HG03095 (cell line): ENCODE data around the gene LCOR.

Experiments used
- ATAC-seq: cut with Tn5 transposase; IDR thresholded peaks from one replicate; pipeline ENCODE4 v1.9.1; 2021; ENCODE audit warnings: moderate library complexity; ENCODE audit not compliant: unreplicated experiment

LCOR gene

GRCh38 chr10:96889415-96890171, 57.5 kb downstream of the LCOR start:
- ATAC-seq: no peak

DNA sequence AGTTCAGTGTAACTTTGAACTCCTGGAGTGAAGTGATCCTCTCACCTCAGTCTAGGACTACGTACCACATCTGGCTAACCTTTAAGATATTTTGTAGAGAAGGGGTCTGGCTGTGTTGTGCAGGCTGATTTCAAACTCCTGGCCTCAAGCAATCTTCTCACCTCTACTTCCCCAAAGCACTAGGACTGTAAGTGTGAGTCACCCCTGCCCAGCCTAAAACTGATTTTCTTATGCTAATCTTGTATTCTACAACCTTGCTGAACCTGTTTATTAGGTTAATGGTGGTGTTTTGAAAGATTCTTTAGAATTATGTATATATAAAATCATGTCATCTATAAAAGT, 58.0 kb downstream of the LCOR start:
- no peak for ATAC-seq

GRCh38 chr10:96890580-96890979, 58.5 kb downstream of the LCOR start:
- no peak for ATAC-seq

- no peak for ATAC-seq
Measured at GRCh38 chr10:96891840-96892239, 59.7 kb downstream of the LCOR start.

DNA sequence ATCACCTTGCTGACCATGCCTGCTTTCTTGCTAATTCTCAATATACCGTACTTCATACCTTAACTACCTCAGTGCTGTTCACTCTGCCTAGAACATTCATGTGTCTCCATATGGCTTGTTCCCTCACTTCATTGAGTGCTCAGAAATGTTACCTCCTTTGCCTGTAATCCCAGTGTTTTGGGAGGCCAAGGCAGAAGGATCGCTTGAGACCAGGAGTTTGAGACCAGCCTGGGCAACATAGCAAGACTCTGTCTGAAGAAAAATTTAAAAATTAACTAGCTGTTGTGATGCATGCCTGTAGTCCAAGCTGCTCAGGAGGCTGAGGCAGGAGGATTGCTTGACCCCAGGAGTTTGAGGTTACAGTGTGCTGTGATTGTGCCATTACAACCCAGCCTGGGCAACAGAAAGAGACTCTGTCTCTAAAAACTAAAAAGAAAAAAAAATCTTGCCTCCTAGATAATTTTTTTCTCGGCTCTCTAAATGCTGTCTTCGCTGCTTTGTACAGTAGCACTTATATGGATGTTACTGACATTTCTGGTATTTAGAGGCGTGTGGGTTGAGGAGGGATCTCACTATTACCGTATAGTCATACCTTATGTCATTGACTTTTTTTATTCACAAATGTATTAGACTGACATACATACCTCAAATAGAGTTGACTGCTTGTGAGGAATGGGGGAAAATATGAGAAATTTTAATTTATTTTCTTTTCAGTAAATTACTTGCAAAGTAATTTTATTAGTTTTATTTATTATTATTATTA, 63.7 kb downstream of the LCOR start:
- no peak for ATAC-seq

DNA sequence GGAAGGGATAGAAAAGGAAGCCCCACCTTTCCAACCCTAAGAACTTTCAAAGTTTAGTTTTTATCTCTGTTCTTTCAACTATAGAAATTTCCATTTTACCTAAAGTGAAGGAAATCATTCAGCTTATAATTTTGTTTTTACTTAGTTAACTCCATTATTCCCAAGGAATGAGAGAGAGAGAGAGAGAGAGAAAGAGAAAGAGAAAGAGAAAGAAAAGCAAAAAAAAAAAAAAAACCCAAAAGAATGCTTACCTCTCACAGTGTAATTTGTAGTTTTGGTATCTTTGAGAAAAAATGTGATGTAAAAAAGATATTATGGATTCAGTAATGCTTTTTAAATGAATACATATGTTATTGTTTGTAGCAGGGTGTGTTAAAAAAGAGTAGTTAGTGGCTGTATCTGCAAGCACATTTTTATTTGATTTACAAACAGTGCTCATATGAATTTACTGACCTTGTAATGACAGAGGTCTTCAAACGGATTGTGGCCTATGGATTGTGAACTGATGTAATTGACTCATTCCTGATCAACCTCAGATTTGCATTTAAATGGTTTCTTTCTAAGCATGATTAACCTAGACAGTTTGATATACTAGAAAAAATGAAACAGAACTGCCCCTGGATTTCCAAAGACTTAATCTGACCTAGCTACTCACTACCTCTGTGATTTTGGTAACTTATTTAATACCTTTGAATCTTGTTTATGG, 64.9 kb downstream of the LCOR start:
- ATAC-seq: no peak

GRCh38 chr10:96902117-96902516, 70.0 kb downstream of the LCOR start:
- no peak for ATAC-seq

- ATAC-seq: no peak
Measured at GRCh38 chr10:96902731-96903358, 70.7 kb downstream of the LCOR start.

DNA sequence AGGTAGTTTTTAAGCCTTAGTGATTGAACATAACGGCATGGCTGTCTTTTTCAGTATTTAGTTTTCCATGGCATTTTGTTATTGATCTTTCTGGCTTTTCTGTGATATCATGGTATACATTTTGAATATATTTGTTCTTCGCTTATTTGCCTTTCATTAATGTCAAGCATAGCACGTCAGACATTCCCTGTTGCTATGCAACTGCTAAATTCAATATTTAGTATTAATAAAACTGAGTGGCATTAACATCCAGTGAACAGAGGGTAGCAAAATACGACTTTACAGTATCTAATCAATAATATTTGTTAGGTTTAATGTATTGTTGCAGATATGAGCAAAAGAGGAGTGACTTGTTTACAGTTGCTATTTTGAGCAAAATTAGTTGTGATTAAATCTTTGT, 72.5 kb downstream of the LCOR start:
- no peak for ATAC-seq

- no peak for ATAC-seq
Measured at GRCh38 chr10:96906864-96907263, 74.8 kb downstream of the LCOR start.

DNA sequence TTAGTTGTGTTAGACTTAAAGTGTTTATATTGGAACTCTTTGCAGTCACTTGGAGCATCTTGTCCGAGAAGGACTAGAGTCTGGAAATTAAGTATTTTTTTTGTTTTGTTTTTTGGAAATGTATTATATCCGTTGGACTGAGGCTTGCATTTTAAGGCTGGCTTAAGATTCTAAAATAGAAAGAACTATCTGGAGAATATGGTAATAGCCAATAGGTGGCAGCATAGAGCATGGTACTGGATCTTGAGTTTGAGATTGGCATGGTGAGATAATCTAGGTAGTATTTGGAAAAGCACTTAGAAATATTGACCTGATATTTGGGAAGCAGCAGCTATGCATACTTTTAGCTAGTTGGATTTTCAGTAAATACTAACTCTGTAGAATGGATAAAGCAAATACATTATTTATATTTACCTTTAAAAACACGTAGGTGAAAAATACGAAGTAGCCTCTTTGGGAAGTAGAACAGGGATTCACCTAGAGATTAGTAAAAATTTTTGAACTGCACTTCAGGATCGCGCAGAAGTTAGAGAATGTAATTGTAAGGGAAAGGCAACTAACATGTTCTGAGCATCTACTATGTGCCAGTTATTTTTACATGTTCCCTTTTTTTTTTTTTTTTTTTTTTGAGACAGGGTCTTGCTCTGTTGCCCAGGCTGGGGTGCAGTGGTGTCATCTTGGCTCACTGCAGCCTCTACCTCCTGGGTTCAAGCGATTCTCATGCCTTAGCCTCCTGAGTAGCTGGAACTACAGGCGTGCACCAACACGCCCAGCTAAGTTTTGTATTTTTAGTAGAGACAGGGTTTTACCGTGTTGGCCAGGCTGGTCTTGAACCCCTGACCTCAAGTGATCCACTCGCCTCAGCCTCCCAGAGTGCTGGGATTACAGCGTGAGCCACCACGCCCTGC, 78.6 kb downstream of the LCOR start:
- ATAC-seq: no peak

DNA sequence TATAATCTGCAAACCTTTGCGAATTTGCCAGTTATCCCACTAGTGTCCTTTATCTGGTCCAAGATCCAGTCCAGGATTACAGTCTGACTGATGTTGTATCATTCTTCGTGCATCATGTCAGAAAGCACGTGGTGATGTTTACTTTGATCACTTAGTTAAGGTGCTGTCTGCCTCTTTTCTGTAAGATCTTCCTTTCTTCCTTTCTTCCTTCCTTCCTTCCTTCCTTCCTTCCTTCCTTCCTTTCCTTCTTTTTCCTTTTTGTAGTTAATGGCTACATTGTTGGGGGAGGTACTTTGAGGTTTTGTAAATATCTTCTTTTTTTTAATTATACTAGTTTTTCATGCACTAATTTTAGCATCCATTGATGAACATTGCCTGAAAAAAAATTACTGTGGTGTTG, 80.3 kb downstream of the LCOR start:
- ATAC-seq: no peak

GRCh38 chr10:96913906-96914305, 81.8 kb downstream of the LCOR start:
- no peak for ATAC-seq

DNA sequence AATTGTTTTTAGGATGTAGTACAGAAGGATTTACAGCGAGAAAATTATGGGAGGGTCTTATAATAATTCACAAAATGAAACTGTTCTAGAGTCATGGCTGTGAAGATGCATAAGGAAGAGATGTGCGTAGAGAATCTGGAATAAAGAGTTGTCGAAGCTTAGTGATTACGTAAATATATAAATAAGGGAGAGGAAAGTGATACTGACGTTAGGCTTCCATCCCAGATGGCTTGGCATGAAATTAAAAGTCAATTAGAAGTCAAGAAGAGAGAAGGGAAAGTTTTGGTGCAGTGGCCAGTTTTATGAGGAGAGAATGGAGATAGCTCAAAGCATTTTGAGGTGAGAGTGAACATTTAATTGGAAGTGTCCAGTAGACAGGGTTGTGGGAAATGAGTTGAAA, 85.5 kb downstream of the LCOR start:
- no peak for ATAC-seq

GRCh38 chr10:96918214-96919002, 86.3 kb downstream of the LCOR start:
- no peak for ATAC-seq

- no peak for ATAC-seq
Measured at GRCh38 chr10:96919785-96920430, 87.8 kb downstream of the LCOR start.

DNA sequence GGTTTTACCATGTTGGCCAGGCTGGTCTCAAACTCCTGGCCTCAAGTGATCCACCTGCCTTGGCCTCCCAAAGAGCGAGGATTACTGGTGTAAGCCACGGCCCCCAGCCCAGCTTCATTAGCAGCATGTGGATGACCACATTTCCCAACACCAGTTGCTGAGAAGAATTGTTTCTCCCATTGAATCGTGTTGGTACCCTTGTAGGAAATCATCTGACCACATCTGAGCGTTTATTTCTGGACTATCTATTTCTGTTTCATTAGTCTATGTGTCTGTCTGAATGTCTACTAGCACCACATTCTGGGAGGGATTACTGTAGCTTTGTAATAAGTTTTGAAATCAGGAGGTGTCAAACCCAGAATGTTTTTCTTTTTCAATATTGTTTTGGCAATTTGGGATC, 89.6 kb downstream of the LCOR start:
- ATAC-seq: no peak

GRCh38 chr10:96922978-96923948, 91.2 kb downstream of the LCOR start:
- no peak for ATAC-seq
